ENCODE data around the gene C3orf33. TPM values are rescaled to one million over a fixed set of nuclear protein-coding genes. Genes with fewer than 3 reads are reported as not detected.

Gene C3orf33
- total RNA-seq, 1 donor from 2014 or later: 5.1 TPM

- Mint-ChIP-seq H3K36me3 (ENCODE audit: low read depth) (peaks cover 3% of the 10 kb centered on the region), H3K9me3 (ENCODE audit: low read depth) (no peaks in the 10 kb centered on the region), H3K27me3 (ENCODE audit: low read depth) (peaks cover 13% of the 10 kb centered on the region), H3K27ac (ENCODE audit: unreplicated experiment) (no peak overlapping the region), H3K4me3 (ENCODE audit: unreplicated experiment) (no peak overlapping the region), H3K4me1 (ENCODE audit: low read depth) (no peaks in the 10 kb centered on the region)
- no peak for DNase-seq (ENCODE audit: low spot score)
- no peak for TF ChIP-seq CTCF (IDR thresholded peaks at IDR 0.05)
These were observed 78.2 kb downstream of the C3orf33 start for GRCh38 chr3:155727836-155728235.

- Mint-ChIP-seq H3K27me3 (ENCODE audit: low read depth) (no peaks in the 10 kb centered on the region), H3K4me3 (ENCODE audit: unreplicated experiment) (no peak overlapping the region), H3K9me3 (ENCODE audit: low read depth) (peaks cover 22% of the 10 kb centered on the region), H3K36me3 (ENCODE audit: low read depth) (no peaks in the 10 kb centered on the region), H3K27ac (ENCODE audit: unreplicated experiment) (no peak overlapping the region), H3K4me1 (ENCODE audit: low read depth) (no peaks in the 10 kb centered on the region)
- TF ChIP-seq CTCF (IDR thresholded peaks at IDR 0.05): no peak
- no peak for DNase-seq (ENCODE audit: low spot score)
These were observed 91.8 kb downstream of the C3orf33 start for GRCh38 chr3:155714295-155714718.

Other genes starting within 250 kb of the C3orf33 start
- gene PLCH1, start 61.2 kb downstream of the C3orf33 start, total RNA-seq: 0.07 to 0.17 TPM in 2 of 3 replicates, not detected in the other
- 30.0 to 39.5 TPM (median 31.3 TPM) in 3 replicates for gene SLC33A1, start 48.1 kb upstream of the C3orf33 start, total RNA-seq
- gene GMPS, start 64.4 kb upstream of the C3orf33 start, total RNA-seq: 56.0 to 66.8 TPM (median 56.4 TPM) in 3 replicates